A549 treated with DMSO at 1 μM for 4 hours (cell line): ENCODE data around the gene VWA5B2. TPM values are rescaled to one million over a fixed set of nuclear protein-coding genes. Genes with fewer than 3 reads are reported as not detected.

Source experiments
- total RNA-seq: library from RNA; stranded (reverse); fragments of 200-300 nt; extraction: Qiagen RNA extraction; gene quantifications from 5 replicates; pipeline ENCODE4 v1.2.3, GENCODE V29; 2022; ENCODE audit warnings: low read depth

The VWA5B2 gene
- 0.38 to 0.56 TPM (median 0.48 TPM) in 5 replicates for total RNA-seq

DNA sequence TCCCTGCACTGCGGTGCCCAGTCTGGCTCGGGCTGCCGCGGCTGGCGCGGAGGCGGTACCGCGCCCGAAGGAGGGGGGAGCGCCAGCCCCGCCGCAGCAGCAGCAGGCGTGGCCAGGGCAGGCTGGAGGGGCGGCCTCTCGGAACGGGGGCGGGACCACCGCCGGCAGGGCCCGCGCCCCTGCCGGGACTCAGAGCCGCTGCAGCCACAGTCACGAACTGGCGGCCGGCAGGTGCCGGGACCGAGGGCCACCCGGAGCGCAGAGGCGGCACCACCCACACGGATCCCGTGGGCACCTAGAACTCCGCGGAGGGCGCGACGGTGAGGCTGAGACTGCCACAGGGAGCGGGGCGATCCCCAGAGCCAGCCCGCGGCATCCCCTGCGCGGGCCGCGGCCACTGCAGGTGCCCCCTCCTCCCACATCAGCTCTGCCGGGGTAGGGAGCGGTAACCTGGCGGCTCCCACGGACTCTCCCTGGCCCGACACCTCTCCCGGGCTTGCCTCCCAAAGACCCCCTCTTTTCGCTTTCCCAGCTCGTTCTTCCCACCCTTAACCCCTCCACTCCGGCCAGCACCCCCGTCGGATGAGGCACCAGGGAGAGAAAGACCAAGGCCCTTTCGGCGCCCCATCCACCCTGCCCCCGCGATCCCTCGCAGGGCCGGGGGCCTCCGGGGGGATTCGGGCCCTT is at the start of gene VWA5B2:
Gene VWA5B2, plus strand, starts transcription at position 192 of the 687 bp plus-strand sequence. CDS start 944 bp downstream, outside the sequence.

DNA sequence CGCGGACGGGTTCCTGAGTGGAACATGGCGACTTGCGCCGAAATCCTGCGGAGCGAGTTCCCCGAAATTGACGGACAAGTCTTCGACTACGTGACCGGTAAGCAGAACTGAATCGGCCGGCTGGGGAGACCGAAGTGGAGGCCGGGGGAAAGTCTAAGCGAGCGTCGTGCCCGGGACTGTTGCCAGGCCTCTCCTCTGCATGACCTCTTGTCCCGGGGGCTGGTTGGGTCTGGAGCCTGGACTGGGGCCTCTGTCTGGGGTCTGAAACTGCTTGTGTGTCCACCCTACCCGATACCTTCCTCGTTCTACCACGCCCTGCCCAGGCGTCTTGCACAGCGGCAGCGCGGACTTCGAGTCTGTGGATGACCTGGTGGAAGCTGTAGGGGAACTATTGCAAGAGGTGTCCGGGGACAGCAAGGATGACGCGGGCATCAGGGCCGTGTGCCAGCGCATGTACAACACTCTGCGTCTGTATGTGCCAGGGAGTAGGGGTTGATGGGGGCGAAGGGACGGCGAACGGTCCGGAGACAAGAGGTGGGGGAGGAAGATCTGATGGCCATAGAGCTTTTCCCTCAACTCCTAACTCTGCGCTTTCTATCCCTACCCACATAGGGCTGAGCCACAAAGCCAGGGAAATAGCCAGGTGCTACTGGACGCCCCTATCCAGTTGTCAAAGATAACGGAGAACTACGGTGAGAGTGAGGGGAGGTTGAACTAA is 43.0 kb upstream of the VWA5B2 start, which contains the start of gene ABCF3:
Gene ABCF3, plus strand, starts transcription at position 16 of the 718 bp plus-strand sequence. Its CDS starts 9 bp downstream, at position 25.

DNA sequence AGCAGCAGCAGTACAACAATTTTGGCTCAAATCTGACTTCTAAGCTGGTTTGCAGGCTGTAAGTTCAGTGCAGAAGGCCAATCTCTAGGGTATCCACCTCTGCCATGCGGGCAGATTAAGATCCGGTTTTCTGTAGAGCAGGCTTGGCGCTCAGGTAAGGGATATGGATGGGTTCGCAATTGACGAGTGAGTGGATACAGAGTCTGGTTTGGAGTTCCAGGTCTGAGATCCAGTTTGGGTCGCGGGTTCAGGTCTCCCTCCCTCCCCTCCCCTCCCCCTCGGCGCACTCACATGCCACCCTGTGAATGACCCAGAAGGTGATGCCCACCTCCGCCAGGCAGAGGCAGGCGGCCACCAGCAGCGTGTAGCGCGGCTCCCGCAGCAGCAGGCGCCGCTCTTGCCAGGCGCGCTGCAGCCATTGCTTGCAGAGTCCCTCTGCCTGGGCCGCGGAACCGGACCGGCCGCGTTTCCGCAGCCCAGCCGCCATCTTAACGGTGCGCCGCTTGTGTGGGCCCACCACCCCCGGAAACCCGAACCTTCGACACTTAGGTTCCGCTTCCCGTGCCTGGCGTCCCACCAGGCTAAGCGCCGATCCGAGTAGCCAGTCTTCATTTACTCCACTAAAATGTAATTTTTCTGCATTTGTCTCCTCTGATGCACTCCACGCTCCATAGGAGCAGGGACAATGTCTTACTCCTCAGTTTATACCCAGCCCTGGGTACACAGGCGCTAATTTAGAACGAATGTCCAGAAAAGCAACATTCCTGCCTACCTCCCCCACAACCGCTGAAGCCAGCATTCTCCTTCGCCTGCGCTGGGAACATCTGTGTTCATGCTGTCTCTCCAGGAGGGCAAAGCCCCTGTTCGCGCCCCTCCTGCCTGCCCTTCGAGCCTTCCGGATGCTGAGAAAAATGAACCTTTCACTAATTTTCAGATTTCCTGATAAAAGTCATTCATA is 19.3 kb downstream of the VWA5B2 start, which contains the start of gene ALG3:
Gene ALG3, minus strand, starts transcription at position 509 of the 958 bp plus-strand sequence. Its CDS starts 22 bp downstream, at position 487.

DNA sequence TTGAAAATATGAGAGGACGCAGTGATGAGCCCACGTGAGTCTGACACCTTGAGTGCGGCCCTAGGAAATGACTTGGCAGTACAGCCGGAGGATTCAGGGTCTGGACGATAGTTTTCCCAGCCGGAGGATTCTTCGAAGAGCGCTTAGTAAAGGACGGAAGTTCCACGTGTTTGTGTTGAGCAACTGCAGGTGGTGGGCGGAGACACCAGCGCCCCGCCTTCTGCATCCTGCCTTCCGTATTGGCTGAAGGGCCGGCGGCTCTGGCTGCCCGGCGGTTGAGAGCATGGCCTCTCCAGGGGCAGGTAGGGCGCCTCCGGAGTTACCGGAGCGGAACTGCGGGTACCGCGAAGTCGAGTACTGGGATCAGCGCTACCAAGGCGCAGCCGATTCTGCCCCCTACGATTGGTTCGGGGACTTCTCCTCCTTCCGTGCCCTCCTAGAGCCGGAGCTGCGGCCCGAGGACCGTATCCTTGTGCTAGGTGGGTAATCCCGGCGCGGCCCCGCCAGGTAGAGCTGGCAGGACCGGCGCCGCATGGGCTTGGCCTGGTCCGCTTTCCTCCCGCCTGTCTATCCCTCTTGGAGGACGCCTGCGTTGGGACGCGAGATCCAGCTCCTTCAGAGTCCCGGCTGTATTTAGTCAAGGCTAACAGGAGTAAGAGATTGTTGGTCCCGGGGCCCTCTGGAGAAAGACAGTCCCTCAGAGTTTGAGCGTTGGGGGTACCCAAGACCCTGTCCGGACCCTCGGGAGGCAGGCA is 20.2 kb downstream of the VWA5B2 start, which contains the start of gene EEF1AKMT4:
Gene EEF1AKMT4, plus strand, starts transcription at position 261 of the 755 bp plus-strand sequence. Its CDS starts 23 bp downstream, at position 284.

DNA sequence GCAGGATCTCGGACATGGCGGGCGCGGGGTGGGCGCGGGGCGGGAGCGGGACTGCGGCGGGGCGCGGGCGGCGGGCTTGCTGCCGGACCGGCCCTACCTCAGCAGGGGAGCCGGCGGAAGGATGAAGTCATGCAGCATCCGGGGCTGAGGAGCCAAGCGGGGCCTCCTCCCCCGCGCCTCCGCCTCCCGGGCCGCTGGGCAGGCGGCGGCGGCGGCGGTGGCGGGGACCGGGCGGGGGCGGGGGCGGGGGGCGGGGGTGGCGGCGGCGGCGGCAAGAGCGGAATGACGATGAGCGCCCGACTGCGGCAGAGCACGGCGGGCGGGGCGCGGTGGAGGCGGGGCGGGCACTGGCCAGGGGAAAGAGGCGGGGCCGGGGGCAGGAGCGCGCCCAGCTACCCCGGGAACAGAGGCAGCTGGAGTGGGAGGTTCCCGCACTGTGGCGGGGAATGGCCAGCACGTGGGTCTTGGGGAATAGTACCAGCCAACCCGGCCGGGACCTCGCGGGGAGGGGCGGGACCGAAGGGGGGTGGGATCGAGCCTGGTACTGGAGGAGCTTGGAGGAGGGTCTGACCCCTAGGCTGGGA is 32.0 kb downstream of the VWA5B2 start, which contains the start of gene CAMK2N2:
Gene CAMK2N2, minus strand, starts transcription at position 284 of the 584 bp plus-strand sequence. Its CDS starts 268 bp downstream, at position 16.

GRCh38 chr3:184275961-184276910 is 46.9 kb downstream of the VWA5B2 start, which contains the start of gene ECE2:
Gene ECE2, plus strand, starts transcription at chr3:184276022. Its CDS starts 132 bp downstream, at chr3:184276154.

Other genes with a start within 250 kb of the VWA5B2 start
- 8.8 to 12.9 TPM (median 11.9 TPM) in 5 replicates for gene ABCC5, start 211.7 kb upstream of the VWA5B2 start, total RNA-seq
- not detected in 5 replicates for gene HTR3D, start 197.8 kb upstream of the VWA5B2 start, total RNA-seq
- gene HTR3C, start 176.5 kb upstream of the VWA5B2 start, total RNA-seq = not detected in 5 replicates
- not detected in 5 replicates for gene HTR3E, start 132.5 kb upstream of the VWA5B2 start, total RNA-seq
- gene EIF2B5, start 94.2 kb upstream of the VWA5B2 start, total RNA-seq = 26.5 to 31.2 TPM (median 30.9 TPM) in 5 replicates
- 18.3 to 29.0 TPM (median 24.6 TPM) in 5 replicates for gene DVL3, start 74.2 kb upstream of the VWA5B2 start, total RNA-seq
- gene AP2M1, start 54.7 kb upstream of the VWA5B2 start, total RNA-seq = 296 to 327 TPM (median 312 TPM) in 5 replicates
- gene ABCF3, start 43.4 kb upstream of the VWA5B2 start, total RNA-seq = 32.6 to 37.7 TPM (median 33.9 TPM) in 5 replicates
- gene ALG3, start 19.4 kb downstream of the VWA5B2 start, total RNA-seq = 63.7 to 82.1 TPM (median 70.1 TPM) in 5 replicates
- 11.0 to 13.5 TPM (median 12.2 TPM) in 5 replicates for gene EEF1AKMT4, start 20.1 kb downstream of the VWA5B2 start, total RNA-seq
- 0.90 to 1.7 TPM (median 1.1 TPM) in 5 replicates for gene CAMK2N2, start 32.0 kb downstream of the VWA5B2 start, total RNA-seq
- not detected in 5 replicates for gene ECE2, start 46.4 kb downstream of the VWA5B2 start, total RNA-seq
- gene PSMD2, start 69.7 kb downstream of the VWA5B2 start, total RNA-seq = 315 to 419 TPM (median 334 TPM) in 5 replicates
- 252 to 292 TPM (median 278 TPM) in 5 replicates for gene EIF4G1, start 85.0 kb downstream of the VWA5B2 start, total RNA-seq
- gene FAM131A, start 108.0 kb downstream of the VWA5B2 start, total RNA-seq = 8.9 to 10.6 TPM (median 10.4 TPM) in 5 replicates
- gene CLCN2, start 132.0 kb downstream of the VWA5B2 start, total RNA-seq = 4.7 to 5.4 TPM (median 5.2 TPM) in 5 replicates
- 73.1 to 83.9 TPM (median 75.8 TPM) in 5 replicates for gene POLR2H, start 132.1 kb downstream of the VWA5B2 start, total RNA-seq
- not detected in 5 replicates for gene THPO, start 148.6 kb downstream of the VWA5B2 start, total RNA-seq
- 0.10 to 0.17 TPM (median 0.16 TPM) in 5 replicates for gene CHRD, start 150.5 kb downstream of the VWA5B2 start, total RNA-seq